Fibroblast of skin of left biceps (primary cell): ENCODE measurements around the gene MGMT.

Experiments
- DNase-seq, 2 experiments: peaks; one replicate each; pipeline ENCODE4 v3.0.0-alpha.2; 2013; ENCODE audit warnings: low read depth in 2 of 2

Gene MGMT

GRCh38 chr10:129740532-129741279 lies 273.7 kb downstream of the MGMT start:
- DNase-seq: no peak

GRCh38 chr10:129741280-129741977 lies 274.4 kb downstream of the MGMT start:
- DNase-seq: no peak

- no peak for DNase-seq
Measured at GRCh38 chr10:129741978-129742741, 275.1 kb downstream of the MGMT start.

GRCh38 chr10:129742742-129743550 lies 275.9 kb downstream of the MGMT start:
- no peak for DNase-seq

- no peak for DNase-seq
Measured at GRCh38 chr10:129743738-129744133, 276.7 kb downstream of the MGMT start.

GRCh38 chr10:129744134-129745111 lies 277.4 kb downstream of the MGMT start:
- no peak for DNase-seq

- DNase-seq: no peak
Measured at GRCh38 chr10:129745186-129745750, 278.2 kb downstream of the MGMT start.

- no peak for DNase-seq
Measured at GRCh38 chr10:129754211-129755050, 287.4 kb downstream of the MGMT start.

GRCh38 chr10:129755158-129755591 lies 288.1 kb downstream of the MGMT start:
- no peak for DNase-seq

- DNase-seq: no peak
Measured at GRCh38 chr10:129755621-129756020, 288.6 kb downstream of the MGMT start.

- no peak for DNase-seq
Measured at GRCh38 chr10:129756912-129757901, 290.2 kb downstream of the MGMT start.

- DNase-seq: no peak
Measured at GRCh38 chr10:129758207-129759021, 291.4 kb downstream of the MGMT start.

GRCh38 chr10:129759214-129760002 lies 292.4 kb downstream of the MGMT start:
- DNase-seq: no peak

- DNase-seq: no peak
Measured at GRCh38 chr10:129760003-129760315, 292.9 kb downstream of the MGMT start.

- no peak for DNase-seq
Measured at GRCh38 chr10:129760416-129760815, 293.4 kb downstream of the MGMT start.

GRCh38 chr10:129761197-129761972 lies 294.3 kb downstream of the MGMT start:
- DNase-seq: no peak
